ENCODE measurements around the gene LETM1. TPM values are rescaled to one million over a fixed set of nuclear protein-coding genes. Genes with fewer than 3 reads are reported as not detected.

The LETM1 gene
- total RNA-seq, 1 donor from 2014 or later = 42.6 TPM

DNA sequence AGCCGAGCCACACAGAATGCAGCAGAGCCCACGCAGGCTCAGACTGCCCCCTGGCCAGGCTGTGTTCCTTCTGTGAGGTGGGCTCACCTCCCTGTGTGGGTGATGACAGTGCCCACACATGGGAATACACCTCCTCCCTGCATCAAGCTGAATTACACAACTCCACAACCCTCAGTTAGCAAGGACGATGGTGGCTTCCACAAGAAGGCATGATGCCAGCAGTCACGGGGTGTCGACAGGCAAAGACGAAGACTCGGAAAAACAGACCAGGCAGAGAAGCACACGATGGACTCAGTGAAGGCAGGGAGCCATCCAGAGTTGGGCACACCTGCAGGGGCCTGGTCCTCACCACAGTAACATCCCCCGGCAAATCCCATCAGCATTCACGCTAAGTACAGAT is 12.1 kb downstream of the LETM1 start:
- no peak for DNase-seq (ENCODE audit: low read depth)
- H3K4me3 ChIP-seq (ENCODE audit: low read depth, low read length) = no peak overlapping the region
- TF ChIP-seq, protein P1, sequence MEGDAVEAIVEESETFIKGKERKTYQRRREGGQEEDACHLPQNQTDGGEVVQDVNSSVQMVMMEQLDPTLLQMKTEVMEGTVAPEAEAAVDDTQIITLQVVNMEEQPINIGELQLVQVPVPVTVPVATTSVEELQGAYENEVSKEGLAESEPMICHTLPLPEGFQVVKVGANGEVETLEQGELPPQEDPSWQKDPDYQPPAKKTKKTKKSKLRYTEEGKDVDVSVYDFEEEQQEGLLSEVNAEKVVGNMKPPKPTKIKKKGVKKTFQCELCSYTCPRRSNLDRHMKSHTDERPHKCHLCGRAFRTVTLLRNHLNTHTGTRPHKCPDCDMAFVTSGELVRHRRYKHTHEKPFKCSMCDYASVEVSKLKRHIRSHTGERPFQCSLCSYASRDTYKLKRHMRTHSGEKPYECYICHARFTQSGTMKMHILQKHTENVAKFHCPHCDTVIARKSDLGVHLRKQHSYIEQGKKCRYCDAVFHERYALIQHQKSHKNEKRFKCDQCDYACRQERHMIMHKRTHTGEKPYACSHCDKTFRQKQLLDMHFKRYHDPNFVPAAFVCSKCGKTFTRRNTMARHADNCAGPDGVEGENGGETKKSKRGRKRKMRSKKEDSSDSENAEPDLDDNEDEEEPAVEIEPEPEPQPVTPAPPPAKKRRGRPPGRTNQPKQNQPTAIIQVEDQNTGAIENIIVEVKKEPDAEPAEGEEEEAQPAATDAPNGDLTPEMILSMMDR (conservative IDR thresholded peaks at IDR 0.05; ENCODE audit: low read depth, low read length) = no peak

DNA sequence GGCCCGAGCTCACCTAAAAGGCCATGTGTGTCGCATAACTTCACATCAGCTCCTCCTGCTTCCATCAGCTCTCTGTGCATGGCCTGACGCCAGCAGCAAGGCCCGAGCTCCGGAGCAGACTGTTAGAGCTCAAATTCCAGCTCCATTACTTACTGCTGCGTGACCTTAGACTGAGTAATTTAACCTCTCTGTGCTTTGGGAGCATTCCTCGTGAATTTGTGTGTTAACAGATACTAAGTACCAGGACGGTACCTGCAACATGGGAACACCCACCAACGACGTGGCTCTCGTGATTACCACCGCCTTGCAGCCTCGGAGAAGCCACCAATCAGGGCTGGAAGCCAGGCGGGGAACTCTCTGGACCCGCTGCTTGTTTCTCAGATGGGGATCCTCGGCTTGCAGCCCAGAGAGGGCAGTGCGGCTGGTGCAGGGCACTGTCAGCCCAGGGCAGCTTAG is 12.9 kb downstream of the LETM1 start:
- TF ChIP-seq, protein P1 (conservative IDR thresholded peaks at IDR 0.05; ENCODE audit: low read depth, low read length) = no peak
- peak; percentile 56 for DNase-seq (ENCODE audit: low read depth)
- H3K4me3 ChIP-seq (ENCODE audit: low read depth, low read length) = no peak overlapping the region

DNA sequence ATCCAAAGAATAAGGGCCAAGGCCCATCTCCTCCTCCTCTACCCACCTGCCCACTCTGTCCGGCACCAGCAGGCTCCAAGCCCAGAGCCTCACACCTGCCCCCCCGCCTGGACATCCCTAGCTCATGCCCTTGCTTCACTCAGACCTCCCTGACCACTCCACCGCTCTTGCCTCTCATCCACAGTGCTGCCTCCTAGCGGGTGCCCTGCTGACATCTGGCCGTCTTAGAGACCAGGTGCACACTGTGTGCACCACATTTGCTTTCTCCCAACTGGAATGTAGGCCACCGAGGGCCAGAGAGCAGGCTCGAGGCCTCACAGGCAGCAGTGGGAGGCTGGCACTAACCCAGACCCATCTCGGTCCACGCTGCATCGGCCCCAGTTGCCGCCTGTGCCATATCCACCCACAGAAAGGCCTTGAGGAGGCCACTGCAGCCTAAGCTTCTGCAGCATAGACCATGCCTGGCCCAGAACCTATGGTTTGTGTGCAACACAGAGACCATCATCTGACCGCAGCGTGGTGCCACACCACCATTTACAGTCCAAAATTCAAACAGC is 13.5 kb downstream of the LETM1 start:
- H3K4me3 ChIP-seq (ENCODE audit: low read depth, low read length) = no peak overlapping the region
- no peak for DNase-seq (ENCODE audit: low read depth)
- TF ChIP-seq, protein P1 (conservative IDR thresholded peaks at IDR 0.05; ENCODE audit: low read depth, low read length) = peak; percentile 42

DNA sequence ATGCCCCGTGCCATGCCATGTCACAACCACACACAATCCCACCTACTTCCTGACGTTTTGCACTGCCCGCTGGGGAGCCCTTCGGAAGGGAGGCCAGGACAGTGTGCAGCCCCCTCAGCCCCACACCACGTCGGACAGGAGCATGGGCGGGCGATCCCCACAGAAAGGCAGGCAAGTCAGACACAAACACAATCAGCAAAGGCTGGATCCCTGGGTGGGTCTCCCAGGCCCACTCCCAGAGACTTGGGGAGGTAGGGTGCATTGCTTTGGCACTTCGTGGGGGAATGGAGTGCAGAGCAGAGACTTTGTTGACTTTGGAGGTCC is 14.1 kb downstream of the LETM1 start:
- TF ChIP-seq, protein P1 (conservative IDR thresholded peaks at IDR 0.05; ENCODE audit: low read depth, low read length) = no peak
- no peak for DNase-seq (ENCODE audit: low read depth)
- no peak overlapping the region for H3K4me3 ChIP-seq (ENCODE audit: low read depth, low read length)

DNA sequence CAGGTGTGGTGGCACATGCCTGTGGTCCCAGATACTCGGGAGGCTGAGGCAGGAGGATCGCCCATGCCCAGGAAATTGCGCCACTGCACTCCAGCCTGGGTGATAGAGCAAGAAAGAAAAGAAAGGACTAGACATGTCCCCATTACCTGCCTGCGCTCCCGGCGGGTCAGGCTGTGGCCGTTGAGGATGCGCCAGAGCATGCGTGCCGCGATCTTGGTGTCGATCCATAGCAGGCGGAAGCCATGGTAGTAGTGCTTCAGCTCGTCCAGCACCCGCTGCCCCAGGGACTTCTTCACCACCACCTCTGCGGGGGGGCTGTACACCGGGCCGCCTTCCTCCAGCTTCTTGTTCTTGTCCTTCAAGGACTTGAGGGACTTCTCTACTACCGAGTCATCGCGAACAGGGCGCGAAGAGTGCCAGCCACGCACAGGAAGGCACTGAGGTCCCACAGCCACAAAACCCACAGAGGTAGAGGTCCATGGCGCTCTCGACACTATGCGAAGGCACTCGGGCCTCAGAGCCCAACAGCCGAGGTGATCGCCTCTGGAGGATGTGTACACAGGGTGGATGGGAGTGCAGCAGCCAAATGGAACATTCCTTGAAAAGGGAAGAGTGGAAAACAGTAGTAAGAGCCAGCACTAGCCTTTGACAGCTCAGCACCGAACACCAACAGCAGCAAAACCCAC is 14.6 kb downstream of the LETM1 start:
- no peak overlapping the region for H3K4me3 ChIP-seq (ENCODE audit: low read depth, low read length)
- TF ChIP-seq, protein P1 (conservative IDR thresholded peaks at IDR 0.05; ENCODE audit: low read depth, low read length) = no peak
- DNase-seq (ENCODE audit: low read depth) = no peak

DNA sequence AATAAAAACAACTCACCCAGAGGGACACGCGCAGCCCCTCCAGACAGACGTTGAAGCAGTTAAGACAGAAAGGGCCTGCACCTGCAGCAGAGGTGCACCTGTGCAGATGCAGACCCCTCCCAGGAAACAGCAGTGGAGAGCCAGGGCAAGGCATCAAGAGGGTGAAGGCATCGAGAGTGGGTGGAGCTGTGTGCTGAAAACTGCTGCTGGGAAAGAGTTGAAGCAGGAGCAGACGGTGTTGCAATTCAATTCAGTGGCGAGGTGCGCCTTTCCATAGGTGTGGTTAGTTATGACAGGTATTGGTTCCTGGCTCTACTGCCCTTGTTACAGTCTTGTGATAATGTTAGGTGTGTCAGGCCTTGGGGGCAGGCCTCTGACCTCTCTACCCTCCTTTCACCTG is 16.7 kb downstream of the LETM1 start:
- TF ChIP-seq, protein P1 (conservative IDR thresholded peaks at IDR 0.05; ENCODE audit: low read depth, low read length) = no peak
- no peak for DNase-seq (ENCODE audit: low read depth)
- no peak overlapping the region for H3K4me3 ChIP-seq (ENCODE audit: low read depth, low read length)

DNA sequence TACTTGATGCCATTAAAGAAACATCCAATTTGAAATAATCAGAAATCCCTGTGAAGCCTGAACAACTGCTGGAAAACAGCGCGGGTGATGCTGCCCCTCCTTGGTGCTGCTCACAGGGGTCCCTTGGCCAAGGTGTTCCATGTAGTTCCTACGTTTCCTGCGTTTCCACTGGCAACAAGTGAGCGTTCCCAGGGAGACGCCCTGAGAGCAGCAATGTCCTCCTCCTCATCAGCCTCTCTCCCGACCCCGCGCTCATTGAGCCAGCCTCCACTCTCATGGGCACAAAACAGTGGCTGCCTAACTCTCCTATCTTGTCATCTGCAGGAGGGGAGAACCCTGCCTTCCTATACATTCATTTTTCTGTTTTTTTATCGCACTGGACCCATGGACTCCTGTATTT is 18.9 kb downstream of the LETM1 start:
- TF ChIP-seq, protein P1 (conservative IDR thresholded peaks at IDR 0.05; ENCODE audit: low read depth, low read length) = no peak
- DNase-seq (ENCODE audit: low read depth) = no peak
- H3K4me3 ChIP-seq (ENCODE audit: low read depth, low read length) = no peak overlapping the region

All from epithelial cell of proximal tubule (primary cell).